ENCODE data around the gene ACTL7B. TPM values are rescaled to one million over a fixed set of nuclear protein-coding genes. Genes with fewer than 3 reads are reported as not detected.

ACTL7B gene
- total and polyA plus RNA-seq, 2 of the 8 experiments (the other 6 are each of a cell fraction or from before 2014, with no cell fraction given), result not detected

DNA sequence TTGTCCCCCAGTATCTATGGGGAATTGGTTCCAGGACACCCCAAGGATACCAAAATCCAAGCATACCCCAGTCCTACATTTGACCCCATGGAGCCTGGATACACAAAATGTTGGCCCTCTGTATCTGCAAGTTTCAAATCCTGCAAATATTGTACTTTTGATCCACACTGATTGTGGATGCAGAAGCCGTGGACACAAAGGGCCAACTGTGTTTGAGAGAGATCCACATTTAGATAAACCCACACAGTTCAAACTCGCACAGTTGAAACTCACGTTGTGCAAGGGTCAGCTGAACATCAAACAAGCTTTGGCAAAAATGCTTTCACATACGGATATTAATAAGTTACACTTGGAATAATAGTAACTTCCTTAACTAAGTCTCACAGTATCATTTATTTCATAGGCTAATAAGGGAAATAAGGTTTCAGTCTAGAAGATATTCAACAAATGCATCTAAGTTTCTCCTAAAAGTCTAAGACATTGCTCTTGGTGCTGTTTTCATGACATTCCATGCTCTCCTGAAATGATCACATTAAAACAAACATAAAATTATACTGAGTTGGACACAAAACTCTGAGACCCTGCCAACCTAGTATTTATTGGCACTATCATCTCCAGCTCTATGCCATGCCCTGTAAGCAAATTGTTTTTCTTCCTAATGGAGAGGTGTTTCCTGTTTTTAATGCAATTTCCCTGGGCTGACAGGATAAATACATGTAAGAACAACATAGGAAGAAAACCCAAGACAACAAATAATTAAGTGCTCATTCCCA lies 38.6 kb upstream of the ACTL7B start (continued):
- TF ChIP-seq, protein P1, sequence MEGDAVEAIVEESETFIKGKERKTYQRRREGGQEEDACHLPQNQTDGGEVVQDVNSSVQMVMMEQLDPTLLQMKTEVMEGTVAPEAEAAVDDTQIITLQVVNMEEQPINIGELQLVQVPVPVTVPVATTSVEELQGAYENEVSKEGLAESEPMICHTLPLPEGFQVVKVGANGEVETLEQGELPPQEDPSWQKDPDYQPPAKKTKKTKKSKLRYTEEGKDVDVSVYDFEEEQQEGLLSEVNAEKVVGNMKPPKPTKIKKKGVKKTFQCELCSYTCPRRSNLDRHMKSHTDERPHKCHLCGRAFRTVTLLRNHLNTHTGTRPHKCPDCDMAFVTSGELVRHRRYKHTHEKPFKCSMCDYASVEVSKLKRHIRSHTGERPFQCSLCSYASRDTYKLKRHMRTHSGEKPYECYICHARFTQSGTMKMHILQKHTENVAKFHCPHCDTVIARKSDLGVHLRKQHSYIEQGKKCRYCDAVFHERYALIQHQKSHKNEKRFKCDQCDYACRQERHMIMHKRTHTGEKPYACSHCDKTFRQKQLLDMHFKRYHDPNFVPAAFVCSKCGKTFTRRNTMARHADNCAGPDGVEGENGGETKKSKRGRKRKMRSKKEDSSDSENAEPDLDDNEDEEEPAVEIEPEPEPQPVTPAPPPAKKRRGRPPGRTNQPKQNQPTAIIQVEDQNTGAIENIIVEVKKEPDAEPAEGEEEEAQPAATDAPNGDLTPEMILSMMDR (IDR thresholded peaks at IDR 0.05; ENCODE audit: control extremely low read depth in 1 of 3, insufficient read depth in 1 of 3, low read depth in 1 of 3, low read length in 3 of 3), result no peak
- TF ChIP-seq EZH2 (IDR thresholded peaks at IDR 0.05; ENCODE audit: low read depth, low read length, severe bottlenecking) (no peak), BACH1 (IDR thresholded peaks at IDR 0.05; ENCODE audit: low read length) (no peak)
